ENCODE results near the gene GPC6.

GPC6 gene

GRCh38 chr13:94431574-94431973 is 1205.0 kb downstream of the GPC6 start:
- Mint-ChIP-seq H3K4me1 (no peaks in the 10 kb centered on the region), H3K27me3 (ENCODE audit: low read depth) (no peaks in the 10 kb centered on the region), H3K4me3 (no peak overlapping the region), H3K36me3 (ENCODE audit: low read depth) (no peaks in the 10 kb centered on the region), H3K9me3 (no peaks in the 10 kb centered on the region), H3K27ac (no peak overlapping the region)
- TF ChIP-seq CTCF (IDR thresholded peaks at IDR 0.05; ENCODE audit: unreplicated experiment in 3 of 3): no peak

DNA sequence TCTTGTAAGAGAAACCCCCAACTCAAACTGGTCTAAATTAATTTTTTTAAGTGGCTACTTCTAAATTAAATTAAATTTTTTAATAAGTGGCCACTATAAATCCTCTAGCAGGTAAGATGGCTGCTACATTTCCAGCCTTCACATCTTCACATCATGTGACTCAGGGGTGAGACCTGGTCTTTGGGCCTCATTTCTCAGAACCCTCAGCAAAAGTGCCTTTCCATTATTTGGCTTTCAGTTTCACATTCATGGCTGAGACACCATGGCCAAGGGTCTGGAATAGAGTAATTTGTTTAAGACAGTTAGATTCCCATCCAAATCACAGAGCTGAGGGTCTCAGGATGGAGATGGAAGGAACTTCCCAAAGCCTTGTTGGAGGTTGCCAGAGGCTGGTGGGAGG is 1205.4 kb downstream of the GPC6 start:
- no peak overlapping the region for H3K4me3 Mint-ChIP-seq
- TF ChIP-seq CTCF (IDR thresholded peaks at IDR 0.05; ENCODE audit: unreplicated experiment in 3 of 3): no peak
- H3K36me3 Mint-ChIP-seq (ENCODE audit: low read depth): no peaks in the 10 kb centered on the region
- no peaks in the 10 kb centered on the region for H3K27me3 Mint-ChIP-seq (ENCODE audit: low read depth)
- H3K27ac Mint-ChIP-seq: no peak overlapping the region
- no peaks in the 10 kb centered on the region for H3K4me1 Mint-ChIP-seq
- no peaks in the 10 kb centered on the region for H3K9me3 Mint-ChIP-seq

DNA sequence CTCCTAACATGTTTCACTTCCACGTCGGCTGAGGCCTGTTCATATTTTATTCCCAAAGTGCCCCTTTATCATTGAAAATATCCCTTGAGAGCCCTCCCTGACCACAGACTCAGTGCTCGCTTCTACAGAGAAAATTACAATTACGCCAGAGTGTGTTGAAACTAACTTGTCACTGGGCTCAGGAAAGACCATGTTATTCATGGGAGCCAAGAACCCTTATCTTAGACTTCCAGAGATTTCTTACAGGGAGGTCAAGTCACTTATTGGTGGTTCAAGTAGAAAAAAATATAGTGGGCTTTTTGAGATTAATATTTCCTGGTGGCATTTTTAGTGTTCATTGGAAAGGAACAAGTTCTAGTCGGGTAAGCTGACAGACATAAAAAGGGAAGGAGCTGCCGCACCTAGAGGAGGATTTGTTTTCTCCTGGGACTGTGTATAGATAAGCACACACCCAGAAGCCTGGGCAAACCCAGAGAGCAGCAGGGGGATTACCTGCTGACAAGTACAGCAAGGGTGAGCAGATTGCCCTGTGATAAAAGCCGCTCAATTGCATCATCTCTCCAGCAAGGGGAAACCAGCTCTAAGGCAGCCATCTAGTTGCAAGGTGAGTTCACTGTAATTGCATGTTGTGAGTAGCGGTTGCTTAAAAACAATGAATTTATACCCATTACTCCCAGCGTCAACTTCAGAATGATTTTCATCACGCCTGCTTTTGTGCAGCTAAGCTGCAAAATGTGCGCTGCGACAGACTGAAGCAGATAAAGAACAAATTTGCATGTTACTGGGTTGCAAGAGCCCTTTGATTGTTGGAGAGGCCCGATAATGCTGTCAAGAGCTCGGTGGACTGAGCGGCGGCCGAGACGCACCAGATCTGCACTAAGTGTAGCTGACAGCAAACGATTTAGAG is 1206.7 kb downstream of the GPC6 start:
- Mint-ChIP-seq H3K27ac (peak overlapping the region in 1 of 3 experiments; percentile 54), H3K4me3 (no peak overlapping the region), H3K27me3 (ENCODE audit: low read depth) (no peaks in the 10 kb centered on the region), H3K36me3 (ENCODE audit: low read depth) (no peaks in the 10 kb centered on the region), H3K9me3 (no peaks in the 10 kb centered on the region), H3K4me1 (no peaks in the 10 kb centered on the region)
- TF ChIP-seq CTCF (IDR thresholded peaks at IDR 0.05; ENCODE audit: unreplicated experiment in 3 of 3): no peak

GRCh38 chr13:94435604-94436226 is 1209.1 kb downstream of the GPC6 start:
- H3K4me1 Mint-ChIP-seq: no peaks in the 10 kb centered on the region
- H3K9me3 Mint-ChIP-seq: no peaks in the 10 kb centered on the region
- no peak overlapping the region for H3K4me3 Mint-ChIP-seq
- H3K27ac Mint-ChIP-seq: no peak overlapping the region
- no peaks in the 10 kb centered on the region for H3K36me3 Mint-ChIP-seq (ENCODE audit: low read depth)
- TF ChIP-seq CTCF (IDR thresholded peaks at IDR 0.05; ENCODE audit: unreplicated experiment in 3 of 3): peak; percentile 53 to 64 (median 60)
- peaks cover 5% of the 10 kb centered on the region for H3K27me3 Mint-ChIP-seq (ENCODE audit: low read depth)

- H3K27ac Mint-ChIP-seq: no peak overlapping the region
- no peak overlapping the region for H3K4me3 Mint-ChIP-seq
- no peaks in the 10 kb centered on the region for H3K27me3 Mint-ChIP-seq (ENCODE audit: low read depth)
Measured at GRCh38 chr13:94444826-94445225, 1218.2 kb downstream of the GPC6 start.

More at GRCh38 chr13:94444826-94445225, 1218.2 kb downstream of the GPC6 start:
- H3K36me3 Mint-ChIP-seq (ENCODE audit: low read depth): no peaks in the 10 kb centered on the region
- no peaks in the 10 kb centered on the region for H3K9me3 Mint-ChIP-seq
- TF ChIP-seq CTCF (IDR thresholded peaks at IDR 0.05; ENCODE audit: unreplicated experiment in 3 of 3): no peak
- H3K4me1 Mint-ChIP-seq: no peaks in the 10 kb centered on the region
